Stimulated activated naive CD8-positive, alpha-beta T cell treated with anti-CD3 and anti-CD28 coated beads, Interleukin-15, Interleukin-2, amounts not matched to agents 100 ng/mL and 50 ng/mL, for 24 hours (primary cell): Measurements from ENCODE around the gene ITGA1.
A peak's percentile ranks its signal among the peaks of the same experiment; 100 is the strongest.
"Not testable (repeated sequence)": the region's sequence is repeated elsewhere in the genome, so short reads cannot be mapped to it uniquely, and the experiment has no call there.

ENCODE experiments used
- H3K27ac Mint-ChIP-seq: one replicate; pipeline ENCODE4 v1.8.0; 2021; ENCODE audit warnings: mild to moderate bottlenecking, mixed read lengths
- H3K27me3 Mint-ChIP-seq: one replicate; pipeline ENCODE4 v1.8.0; 2021; ENCODE audit warnings: mixed read lengths
- H3K36me3 Mint-ChIP-seq: one replicate; pipeline ENCODE4 v1.8.0; 2021; ENCODE audit warnings: low read depth, mixed read lengths
- H3K4me1 Mint-ChIP-seq: one replicate; pipeline ENCODE4 v1.8.0; 2021; ENCODE audit warnings: low read depth, mixed read lengths
- H3K4me3 Mint-ChIP-seq: one replicate; pipeline ENCODE4 v1.8.0; 2021; ENCODE audit warnings: mild to moderate bottlenecking, mixed read lengths
- H3K9me3 Mint-ChIP-seq: one replicate; pipeline ENCODE4 v1.8.0; 2021; ENCODE audit warnings: mixed read lengths

The ITGA1 gene

DNA sequence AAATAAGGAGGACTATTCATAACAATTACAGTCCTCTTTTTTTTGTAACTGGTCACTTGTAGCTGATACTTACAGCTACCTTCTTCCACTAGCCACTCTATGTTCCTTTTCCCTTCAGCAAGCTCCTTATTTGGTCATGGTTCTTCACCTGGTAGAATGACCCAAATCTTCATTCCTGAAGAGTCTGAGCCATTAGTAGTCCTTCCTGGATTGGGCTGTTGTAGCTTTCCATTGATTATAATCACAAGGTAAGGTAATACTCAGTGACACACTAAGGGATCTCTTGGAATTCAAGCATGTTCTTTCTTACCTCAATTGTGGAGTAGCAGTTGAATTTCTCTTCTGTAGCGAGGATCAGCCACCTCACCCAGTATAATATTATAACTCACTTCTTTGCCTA, 175.9 kb downstream of the ITGA1 start:
- H3K4me3 Mint-ChIP-seq: no peak overlapping the region
- peaks cover 23% of the 10 kb centered on the region for H3K27me3 Mint-ChIP-seq
- no peaks in the 10 kb centered on the region for H3K4me1 Mint-ChIP-seq
- H3K9me3 Mint-ChIP-seq: peaks cover 2% of the 10 kb centered on the region
- no peaks in the 10 kb centered on the region for H3K36me3 Mint-ChIP-seq
- H3K27ac Mint-ChIP-seq: no peak overlapping the region

DNA sequence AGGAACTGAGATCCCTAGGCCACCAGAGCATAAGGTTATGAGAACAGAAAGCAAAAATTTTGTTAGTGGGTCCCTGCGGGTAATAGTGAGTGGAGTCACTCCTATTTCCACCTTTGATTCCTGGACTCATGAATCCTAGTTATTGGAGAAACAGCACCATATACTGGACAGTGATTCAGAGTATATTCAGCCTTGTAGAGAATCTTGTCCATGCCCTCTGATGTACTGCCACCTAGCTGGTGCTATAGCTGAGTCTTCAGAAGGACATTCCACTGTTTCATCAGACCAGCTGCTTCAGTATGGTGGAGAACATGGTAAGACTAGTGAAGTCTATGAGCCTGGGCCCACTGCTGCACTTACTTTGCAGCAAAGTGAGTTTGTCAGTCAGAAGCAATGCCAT, 176.4 kb downstream of the ITGA1 start:
- peaks cover 27% of the 10 kb centered on the region for H3K27me3 Mint-ChIP-seq
- no peaks in the 10 kb centered on the region for H3K36me3 Mint-ChIP-seq
- H3K9me3 Mint-ChIP-seq: peaks cover 7% of the 10 kb centered on the region
- no peak overlapping the region for H3K27ac Mint-ChIP-seq
- H3K4me1 Mint-ChIP-seq: no peaks in the 10 kb centered on the region
- H3K4me3 Mint-ChIP-seq: no peak overlapping the region

DNA sequence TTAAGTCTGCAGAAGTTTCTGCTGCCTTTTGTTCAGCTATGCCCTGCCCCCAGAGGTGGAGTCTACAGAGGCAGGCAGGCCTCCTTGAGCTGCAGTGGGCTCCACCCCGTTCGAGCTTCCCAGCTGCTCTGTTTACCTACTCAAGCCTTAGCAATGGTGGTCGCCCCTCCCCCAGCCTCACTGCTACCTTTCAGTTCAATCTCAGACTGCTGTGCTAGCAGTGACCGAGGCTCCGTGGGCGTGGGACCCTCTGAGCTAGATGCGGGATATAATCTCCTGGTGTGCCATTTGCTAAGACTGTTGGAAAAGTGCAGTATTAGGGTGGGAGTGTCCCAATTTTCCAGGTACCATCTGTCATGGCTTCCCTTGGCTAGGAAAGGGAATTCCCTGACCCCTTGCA, 188.4 kb downstream of the ITGA1 start:
- H3K27ac Mint-ChIP-seq, H3K9me3 Mint-ChIP-seq, H3K4me3 Mint-ChIP-seq, H3K36me3 Mint-ChIP-seq, H3K4me1 Mint-ChIP-seq: not testable (repeated sequence)
- peaks cover 36% of the 10 kb centered on the region for H3K27me3 Mint-ChIP-seq

- Mint-ChIP-seq H3K4me1 (no peaks in the 10 kb centered on the region), H3K9me3 (peaks cover 8% of the 10 kb centered on the region), H3K36me3 (no peaks in the 10 kb centered on the region), H3K27me3 (peaks cover 42% of the 10 kb centered on the region), H3K4me3 (no peak overlapping the region), H3K27ac (no peak overlapping the region)
Observed at GRCh38 chr5:52977264-52977897, 189.7 kb downstream of the ITGA1 start.

- H3K4me1 Mint-ChIP-seq: peaks cover 15% of the 10 kb centered on the region
- H3K27me3 Mint-ChIP-seq: peaks cover 43% of the 10 kb centered on the region
- no peaks in the 10 kb centered on the region for H3K36me3 Mint-ChIP-seq
- no peak overlapping the region for H3K27ac Mint-ChIP-seq
- peaks cover 4% of the 10 kb centered on the region for H3K9me3 Mint-ChIP-seq
- H3K4me3 Mint-ChIP-seq: no peak overlapping the region
Observed at GRCh38 chr5:52981507-52981906, 193.8 kb downstream of the ITGA1 start.

DNA sequence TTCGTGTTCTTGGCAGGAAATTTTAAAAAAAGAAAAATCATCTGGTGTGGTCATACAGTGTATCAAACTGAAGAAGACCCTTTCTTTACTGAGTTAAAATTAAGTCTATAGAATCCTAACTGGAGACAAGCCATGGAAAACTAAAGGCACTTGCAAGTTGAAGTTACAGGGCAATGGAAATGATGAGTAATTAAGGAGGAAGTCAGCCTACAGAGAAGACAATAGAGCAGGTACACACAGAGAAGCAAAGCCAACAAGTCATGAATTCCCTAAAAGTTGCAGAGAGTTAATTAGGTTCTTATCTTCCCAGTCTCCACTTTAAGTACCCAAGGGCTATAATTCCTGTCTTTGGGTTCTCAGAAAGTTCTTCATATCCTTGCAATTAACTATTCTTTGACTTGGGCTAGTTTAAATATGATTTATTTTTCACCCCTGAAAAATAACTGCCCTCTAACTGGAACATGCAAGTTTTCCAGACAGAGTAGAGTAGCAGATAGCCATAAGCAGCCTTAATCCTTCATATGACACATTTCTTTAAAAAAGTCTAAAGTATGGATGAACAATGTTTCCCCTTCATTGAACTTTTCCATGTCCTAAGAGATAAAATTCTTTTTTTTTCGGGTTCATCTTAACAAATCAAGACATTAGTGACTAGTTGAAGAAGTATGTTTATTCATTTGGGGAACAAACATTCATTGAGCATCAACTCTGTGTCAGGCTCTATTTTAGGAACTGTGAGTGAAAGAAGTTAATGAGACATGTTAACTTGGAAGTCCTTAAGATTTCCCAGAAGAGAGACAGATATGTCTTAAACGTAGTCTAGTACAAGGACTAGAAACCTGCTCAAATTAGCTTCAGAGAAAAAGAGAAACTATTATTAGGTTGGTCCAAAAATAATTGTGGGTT, 196.3 kb downstream of the ITGA1 start:
- H3K9me3 Mint-ChIP-seq: no peaks in the 10 kb centered on the region
- H3K4me1 Mint-ChIP-seq: peaks cover 31% of the 10 kb centered on the region
- peaks cover 52% of the 10 kb centered on the region for H3K27me3 Mint-ChIP-seq

DNA sequence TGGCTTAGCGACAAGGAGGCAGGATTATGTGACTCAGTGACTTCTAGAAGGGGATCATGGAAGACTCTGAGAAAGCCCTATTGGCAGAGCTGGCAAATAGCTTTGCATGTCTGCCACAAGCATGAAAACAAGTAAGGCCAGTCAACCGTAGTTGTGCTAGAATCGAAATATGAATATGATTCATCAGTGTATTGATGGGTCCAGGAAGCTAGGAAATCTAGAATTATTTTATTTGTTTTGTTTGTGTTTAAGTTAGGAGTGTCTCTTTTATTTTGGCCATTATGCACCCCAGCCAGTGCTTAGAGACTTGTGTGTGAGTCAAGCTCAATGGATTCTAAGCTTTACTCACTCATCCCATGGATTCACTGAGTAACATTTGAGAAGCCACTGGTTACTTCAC, 197.6 kb downstream of the ITGA1 start:
- H3K27me3 Mint-ChIP-seq: peaks cover 46% of the 10 kb centered on the region
- H3K27ac Mint-ChIP-seq: no peak overlapping the region
- no peak overlapping the region for H3K4me3 Mint-ChIP-seq
- H3K9me3 Mint-ChIP-seq: no peaks in the 10 kb centered on the region
- H3K36me3 Mint-ChIP-seq: no peaks in the 10 kb centered on the region
- peaks cover 36% of the 10 kb centered on the region for H3K4me1 Mint-ChIP-seq

More for the DNA sequence above, 196.3 kb downstream of the ITGA1 start:
- H3K27ac Mint-ChIP-seq: no peak overlapping the region
- H3K4me3 Mint-ChIP-seq: no peak overlapping the region
- no peaks in the 10 kb centered on the region for H3K36me3 Mint-ChIP-seq

- H3K27ac Mint-ChIP-seq: peak overlapping the region; percentile 59
- H3K4me3 Mint-ChIP-seq: peak overlapping the region; percentile 74
- no peaks in the 10 kb centered on the region for H3K36me3 Mint-ChIP-seq
- H3K9me3 Mint-ChIP-seq: no peaks in the 10 kb centered on the region
- H3K4me1 Mint-ChIP-seq: peaks cover 36% of the 10 kb centered on the region
- H3K27me3 Mint-ChIP-seq: peaks cover 52% of the 10 kb centered on the region
Observed at GRCh38 chr5:52987711-52988331, 200.1 kb downstream of the ITGA1 start.

DNA sequence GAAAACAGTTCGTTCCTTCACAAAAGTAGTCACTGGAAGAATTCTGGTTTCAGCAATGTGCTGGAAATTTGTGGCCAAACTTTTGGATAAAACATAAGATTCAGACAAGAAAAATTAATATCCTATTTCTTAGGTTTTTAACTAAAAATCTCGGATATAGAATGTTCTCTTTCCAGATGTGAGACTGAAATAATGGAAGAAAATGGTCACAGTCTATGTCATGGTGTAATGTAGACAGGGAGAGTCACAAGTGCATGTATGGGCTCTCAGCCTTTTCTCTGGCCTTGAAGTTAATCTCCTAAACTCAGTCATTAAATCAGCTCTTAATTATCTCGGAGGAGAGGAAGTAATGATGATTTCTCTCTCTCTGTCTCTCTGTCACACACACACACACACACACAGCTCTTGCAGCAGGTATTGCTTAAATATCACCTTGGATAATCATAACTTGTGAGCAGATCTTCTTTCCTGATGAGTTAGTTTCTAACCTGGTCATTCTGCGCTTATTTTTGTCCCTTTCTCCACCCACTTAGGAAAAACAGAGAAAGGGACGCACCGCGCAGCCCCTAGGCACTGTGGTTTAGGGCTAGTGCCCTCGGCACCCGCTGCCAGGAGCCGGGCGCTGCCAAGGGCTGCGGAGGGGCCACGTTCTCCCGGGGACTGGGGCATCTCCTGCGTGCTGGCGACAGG, 200.8 kb downstream of the ITGA1 start:
- Mint-ChIP-seq H3K27ac (peak overlapping the region; percentile 59), H3K4me1 (peaks cover 34% of the 10 kb centered on the region), H3K36me3 (no peaks in the 10 kb centered on the region), H3K27me3 (peaks cover 53% of the 10 kb centered on the region), H3K4me3 (peak overlapping the region; percentile 74), H3K9me3 (no peaks in the 10 kb centered on the region)

- peak within 1 kb of the TSS; percentile 74 for H3K4me3 Mint-ChIP-seq
- H3K36me3 Mint-ChIP-seq: no peaks in the 10 kb centered on the region
- H3K27ac Mint-ChIP-seq: peak within 1 kb of the TSS; percentile 59
- H3K9me3 Mint-ChIP-seq: no peaks in the 10 kb centered on the region
- H3K27me3 Mint-ChIP-seq: peaks cover 57% of the 10 kb centered on the region
- peaks cover 27% of the 10 kb centered on the region for H3K4me1 Mint-ChIP-seq
Observed at GRCh38 chr5:52989025-52989780, 201.5 kb downstream of the ITGA1 start, which contains the start of gene ITGA2. Gene ITGA2 (plus strand): TSS chr5:52989352. CDS start chr5:52989469, 117 bp downstream.

GRCh38 chr5:52989781-52990527, 202.2 kb downstream of the ITGA1 start:
- Mint-ChIP-seq H3K36me3 (no peaks in the 10 kb centered on the region), H3K4me3 (peak overlapping the region; percentile 72), H3K27ac (no peak overlapping the region), H3K27me3 (peaks cover 52% of the 10 kb centered on the region), H3K4me1 (peaks cover 22% of the 10 kb centered on the region), H3K9me3 (no peaks in the 10 kb centered on the region)

DNA sequence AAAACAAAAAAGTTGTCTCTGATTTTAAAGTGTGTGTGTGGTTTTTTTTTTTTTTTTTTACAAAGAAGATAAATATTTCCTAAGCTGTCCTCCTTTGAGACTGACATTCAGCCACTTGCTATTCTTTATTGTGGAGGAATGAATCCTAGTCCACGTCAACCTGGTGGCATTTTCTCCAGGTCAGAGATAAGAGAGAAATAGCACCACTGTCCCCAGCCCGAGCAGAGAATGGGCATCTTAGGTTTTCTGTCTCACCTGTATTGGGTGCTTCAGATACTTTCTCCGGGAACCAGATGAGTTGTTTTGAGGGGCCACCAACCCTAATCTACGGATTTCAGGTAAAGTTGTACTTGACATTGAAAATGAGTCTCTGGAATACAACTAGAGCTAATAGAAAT, 202.8 kb downstream of the ITGA1 start:
- Mint-ChIP-seq H3K27me3 (peaks cover 49% of the 10 kb centered on the region), H3K4me3 (peak overlapping the region; percentile 31), H3K27ac (no peak overlapping the region), H3K9me3 (no peaks in the 10 kb centered on the region), H3K4me1 (peaks cover 22% of the 10 kb centered on the region), H3K36me3 (no peaks in the 10 kb centered on the region)

GRCh38 chr5:52993367-52993766, 205.7 kb downstream of the ITGA1 start:
- Mint-ChIP-seq H3K36me3 (no peaks in the 10 kb centered on the region), H3K4me1 (peaks cover 10% of the 10 kb centered on the region), H3K4me3 (no peak overlapping the region), H3K27me3 (peaks cover 36% of the 10 kb centered on the region), H3K27ac (no peak overlapping the region), H3K9me3 (no peaks in the 10 kb centered on the region)
